ENCODE measurements around the gene ARHGAP10.

ARHGAP10 gene

DNA sequence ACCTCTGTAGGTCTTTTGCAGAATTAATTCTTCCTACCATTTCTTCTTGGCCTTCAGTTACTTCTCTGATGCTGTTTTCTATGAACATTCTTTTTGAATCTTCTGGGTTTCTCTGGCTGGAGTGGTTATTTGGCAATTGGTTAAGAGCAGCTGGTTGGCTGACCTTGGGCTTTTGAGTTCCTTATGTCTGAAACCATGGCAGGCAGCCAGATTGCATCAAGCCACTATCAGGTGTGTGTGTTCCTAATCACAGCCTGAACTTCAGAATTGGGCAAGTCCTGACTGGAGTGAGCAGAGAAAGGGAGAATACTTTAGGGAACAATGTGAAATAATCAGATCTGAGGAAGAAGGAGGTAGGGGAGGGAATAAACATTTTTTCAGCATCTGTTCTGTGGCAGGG lies 90.2 kb downstream of the ARHGAP10 start:
- H3K27me3 ChIP-seq (ENCODE audit: control insufficient read depth in 1 of 2, insufficient read depth in 2 of 2, low read length in 2 of 2), result no peaks in the 10 kb centered on the region
- H3K4me1 ChIP-seq (ENCODE audit: control insufficient read depth in 1 of 2, insufficient read depth in 2 of 2, low read length in 2 of 2), result peaks cover 18 to 26% of the 10 kb centered on the region in 2 donors
- no peak overlapping the region for H3K27ac ChIP-seq (ENCODE audit: low read depth, low read length)
- no peaks in the 10 kb centered on the region for H3K9me3 ChIP-seq (ENCODE audit: control insufficient read depth in 1 of 2, low read length in 2 of 2)
- H3K4me3 ChIP-seq (ENCODE audit: low read depth in 1 of 2, low read length in 2 of 2), result no peak overlapping the region
- H3K9ac ChIP-seq (ENCODE audit: low read depth in 1 of 2, low read length in 2 of 2), result no peak overlapping the region
- no peaks in the 10 kb centered on the region for H3K36me3 ChIP-seq (ENCODE audit: control insufficient read depth in 1 of 2, insufficient read depth in 2 of 2, low read length in 2 of 2)

DNA sequence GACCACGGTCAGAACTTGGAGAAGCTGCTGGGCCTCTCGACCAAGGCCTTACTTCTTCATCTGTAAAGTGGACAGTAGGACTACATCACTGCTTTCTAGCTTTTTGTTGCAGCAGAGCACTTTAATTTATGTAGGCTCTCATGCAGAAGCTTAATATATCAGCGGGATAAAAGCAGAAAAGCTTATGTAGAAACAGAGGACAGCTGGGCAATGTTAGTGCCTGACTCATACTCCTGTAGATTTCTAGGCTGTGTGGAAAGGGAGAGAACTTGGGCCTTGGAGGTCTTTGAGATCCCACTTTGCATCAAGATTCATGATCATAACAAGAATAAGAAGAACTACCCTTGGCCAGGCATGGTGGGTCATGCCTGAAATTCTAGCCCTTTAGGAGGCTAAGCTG lies 91.2 kb downstream of the ARHGAP10 start:
- H3K4me1 ChIP-seq (ENCODE audit: control insufficient read depth in 1 of 2, insufficient read depth in 2 of 2, low read length in 2 of 2), result peaks cover 18 to 26% of the 10 kb centered on the region in 2 donors

DNA sequence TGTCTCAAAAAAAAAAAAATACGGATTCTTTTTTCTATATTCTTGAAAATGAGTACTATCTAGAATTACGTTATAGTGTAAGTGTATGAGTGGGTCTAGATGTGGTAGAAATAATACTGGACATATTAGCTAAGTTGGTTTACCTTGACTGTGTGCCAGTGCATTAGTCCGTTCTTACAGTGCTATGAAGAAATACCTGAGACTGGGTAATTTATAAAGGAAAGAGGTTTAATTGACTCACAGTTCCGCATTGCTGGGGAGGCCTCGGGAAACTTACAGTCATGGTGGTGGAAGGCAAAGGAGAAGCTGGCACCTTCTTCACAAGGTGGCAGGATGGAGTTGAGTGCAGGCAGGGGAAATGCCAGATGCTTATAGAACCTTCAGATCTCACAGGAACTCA lies 92.4 kb downstream of the ARHGAP10 start:
- Histone ChIP-seq H3K9me3 (ENCODE audit: control insufficient read depth in 1 of 2, low read length in 2 of 2) (no peaks in the 10 kb centered on the region), H3K9ac (ENCODE audit: low read depth in 1 of 2, low read length in 2 of 2) (no peak overlapping the region), H3K4me3 (ENCODE audit: low read depth in 1 of 2, low read length in 2 of 2) (no peak overlapping the region), H3K27ac (ENCODE audit: low read depth, low read length) (no peak overlapping the region), H3K4me1 (ENCODE audit: control insufficient read depth in 1 of 2, insufficient read depth in 2 of 2, low read length in 2 of 2) (peaks cover 18 to 26% of the 10 kb centered on the region in 2 donors), H3K27me3 (ENCODE audit: control insufficient read depth in 1 of 2, insufficient read depth in 2 of 2, low read length in 2 of 2) (no peaks in the 10 kb centered on the region), H3K36me3 (ENCODE audit: control insufficient read depth in 1 of 2, insufficient read depth in 2 of 2, low read length in 2 of 2) (no peaks in the 10 kb centered on the region)

More for the DNA sequence above, 91.2 kb downstream of the ARHGAP10 start:
- Histone ChIP-seq H3K4me3 (ENCODE audit: low read depth in 1 of 2, low read length in 2 of 2) (no peak overlapping the region), H3K9ac (ENCODE audit: low read depth in 1 of 2, low read length in 2 of 2) (no peak overlapping the region), H3K27ac (ENCODE audit: low read depth, low read length) (no peak overlapping the region), H3K27me3 (ENCODE audit: control insufficient read depth in 1 of 2, insufficient read depth in 2 of 2, low read length in 2 of 2) (no peaks in the 10 kb centered on the region), H3K9me3 (ENCODE audit: control insufficient read depth in 1 of 2, low read length in 2 of 2) (no peaks in the 10 kb centered on the region), H3K36me3 (ENCODE audit: control insufficient read depth in 1 of 2, insufficient read depth in 2 of 2, low read length in 2 of 2) (no peaks in the 10 kb centered on the region)

DNA sequence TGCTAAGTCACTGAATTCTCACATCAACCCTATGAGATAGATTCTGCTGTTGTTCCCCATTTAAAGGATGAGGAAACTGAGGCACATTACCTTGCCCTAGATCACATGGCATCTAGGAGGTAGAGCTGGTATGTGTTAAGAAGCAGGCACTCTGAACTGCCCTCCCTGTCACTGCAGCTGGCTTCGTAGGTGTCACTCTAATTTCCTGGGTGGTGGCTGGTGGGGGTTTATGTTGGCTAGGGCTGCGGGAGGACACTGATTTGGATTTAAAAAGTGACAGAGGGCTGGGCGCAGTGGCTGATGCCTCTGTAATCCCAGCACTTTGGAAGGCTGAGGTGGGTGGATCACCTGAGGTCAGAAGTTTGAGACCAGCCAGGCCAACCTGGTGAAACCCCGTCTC lies 93.0 kb downstream of the ARHGAP10 start:
- peaks cover 18 to 27% of the 10 kb centered on the region in 2 donors for H3K4me1 ChIP-seq (ENCODE audit: control insufficient read depth in 1 of 2, insufficient read depth in 2 of 2, low read length in 2 of 2)
- no peak overlapping the region for H3K27ac ChIP-seq (ENCODE audit: low read depth, low read length)
- no peaks in the 10 kb centered on the region for H3K9me3 ChIP-seq (ENCODE audit: control insufficient read depth in 1 of 2, low read length in 2 of 2)
- H3K9ac ChIP-seq (ENCODE audit: low read depth in 1 of 2, low read length in 2 of 2), result no peak overlapping the region
- H3K27me3 ChIP-seq (ENCODE audit: control insufficient read depth in 1 of 2, insufficient read depth in 2 of 2, low read length in 2 of 2), result no peaks in the 10 kb centered on the region
- no peaks in the 10 kb centered on the region for H3K36me3 ChIP-seq (ENCODE audit: control insufficient read depth in 1 of 2, insufficient read depth in 2 of 2, low read length in 2 of 2)
- no peak overlapping the region for H3K4me3 ChIP-seq (ENCODE audit: low read depth in 1 of 2, low read length in 2 of 2)

DNA sequence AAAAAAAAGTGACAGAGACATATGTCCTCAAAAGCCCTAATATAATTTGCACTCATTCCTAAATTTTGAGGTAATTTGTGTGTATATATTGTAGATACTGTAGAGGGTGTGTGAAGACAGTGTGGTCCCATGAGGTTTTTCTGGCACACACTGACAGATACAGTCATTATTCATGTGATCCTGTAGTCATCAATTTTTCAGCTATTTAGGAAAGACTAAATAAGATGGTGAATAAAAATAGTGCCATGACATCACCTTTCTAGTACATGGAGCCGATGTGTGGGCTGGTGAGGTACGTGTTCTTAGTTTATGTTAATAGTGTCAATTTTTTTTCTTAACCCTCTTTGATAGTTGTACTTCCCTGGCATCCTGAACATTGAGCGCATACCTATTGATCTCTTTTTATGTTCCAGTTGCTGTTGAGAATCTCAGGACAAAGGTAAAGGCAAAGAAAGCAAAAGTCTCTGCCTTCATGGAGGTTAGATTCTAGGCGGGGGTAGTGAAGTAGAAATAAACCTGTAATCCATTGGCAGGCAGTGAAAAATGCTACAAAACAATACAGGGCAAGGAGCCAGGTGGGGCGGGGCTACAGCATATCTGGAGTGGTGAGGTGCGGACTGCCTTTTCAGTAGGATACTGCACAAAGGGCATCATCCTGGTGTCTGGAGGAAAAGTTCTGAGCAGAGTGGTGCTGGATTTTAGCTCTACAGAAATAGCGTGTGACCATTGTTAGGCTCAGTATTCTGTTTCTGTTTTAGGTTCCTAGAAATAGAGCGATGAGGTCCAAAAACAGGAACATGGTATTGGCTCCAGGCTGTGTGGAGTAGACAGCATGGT lies 93.8 kb downstream of the ARHGAP10 start:
- Histone ChIP-seq H3K4me1 (ENCODE audit: control insufficient read depth in 1 of 2, insufficient read depth in 2 of 2, low read length in 2 of 2) (peaks cover 18 to 30% of the 10 kb centered on the region in 2 donors), H3K27ac (ENCODE audit: low read depth, low read length) (no peak overlapping the region), H3K9ac (ENCODE audit: low read depth in 1 of 2, low read length in 2 of 2) (no peak overlapping the region), H3K9me3 (ENCODE audit: control insufficient read depth in 1 of 2, low read length in 2 of 2) (no peaks in the 10 kb centered on the region), H3K36me3 (ENCODE audit: control insufficient read depth in 1 of 2, insufficient read depth in 2 of 2, low read length in 2 of 2) (no peaks in the 10 kb centered on the region), H3K4me3 (ENCODE audit: low read depth in 1 of 2, low read length in 2 of 2) (no peak overlapping the region), H3K27me3 (ENCODE audit: control insufficient read depth in 1 of 2, insufficient read depth in 2 of 2, low read length in 2 of 2) (no peaks in the 10 kb centered on the region)

DNA sequence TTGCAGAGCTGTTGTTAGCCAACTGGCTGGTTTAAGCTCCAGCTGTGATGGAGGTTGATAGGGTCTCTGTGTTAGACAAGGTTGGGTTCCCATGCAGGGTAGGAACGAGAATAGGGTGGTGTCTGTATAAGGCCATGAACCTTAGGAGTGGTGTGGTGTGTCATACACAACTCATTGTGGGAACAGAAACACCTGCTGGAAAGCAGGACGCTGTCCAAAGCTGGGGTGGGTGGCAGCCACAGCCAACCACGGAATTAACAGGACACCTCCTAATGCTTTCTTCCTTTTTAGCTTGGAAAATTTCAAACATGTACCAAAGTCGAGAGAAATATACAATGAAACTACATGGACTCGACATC lies 94.4 kb downstream of the ARHGAP10 start:
- no peak overlapping the region for H3K9ac ChIP-seq (ENCODE audit: low read depth in 1 of 2, low read length in 2 of 2)
- H3K36me3 ChIP-seq (ENCODE audit: control insufficient read depth in 1 of 2, insufficient read depth in 2 of 2, low read length in 2 of 2), result no peaks in the 10 kb centered on the region
- no peaks in the 10 kb centered on the region for H3K9me3 ChIP-seq (ENCODE audit: control insufficient read depth in 1 of 2, low read length in 2 of 2)
- no peak overlapping the region for H3K4me3 ChIP-seq (ENCODE audit: low read depth in 1 of 2, low read length in 2 of 2)
- no peak overlapping the region for H3K27ac ChIP-seq (ENCODE audit: low read depth, low read length)
- H3K27me3 ChIP-seq (ENCODE audit: control insufficient read depth in 1 of 2, insufficient read depth in 2 of 2, low read length in 2 of 2), result no peaks in the 10 kb centered on the region
- peaks cover 14 to 27% of the 10 kb centered on the region in 2 donors for H3K4me1 ChIP-seq (ENCODE audit: control insufficient read depth in 1 of 2, insufficient read depth in 2 of 2, low read length in 2 of 2)

DNA sequence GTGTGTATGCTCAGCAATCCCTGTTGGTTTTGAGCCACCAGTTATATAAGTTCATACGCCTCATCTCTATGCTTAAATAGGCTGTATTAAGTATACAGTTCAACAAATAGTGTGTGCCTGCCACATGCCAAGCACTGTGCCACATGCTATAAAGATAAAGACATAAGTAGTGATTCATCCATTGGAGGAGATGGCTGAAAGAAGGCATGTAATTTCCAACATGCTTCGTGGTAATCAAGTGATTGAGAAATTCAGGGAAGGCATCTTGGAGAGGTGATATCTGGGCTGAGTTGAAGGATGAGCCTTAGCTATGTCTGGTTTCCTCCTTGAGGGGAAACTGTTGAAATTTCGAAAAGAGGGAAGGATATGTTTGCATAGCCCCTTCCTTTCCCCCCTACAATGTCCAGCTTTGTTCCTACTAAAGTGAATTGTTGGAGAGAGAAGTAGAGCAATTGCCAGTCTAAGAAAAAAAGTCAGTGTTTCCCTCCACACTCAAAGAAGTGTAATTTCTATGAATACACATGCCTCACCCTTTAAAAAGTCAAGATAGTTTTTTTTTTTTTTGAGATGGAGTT lies 96.5 kb downstream of the ARHGAP10 start:
- H3K4me3 ChIP-seq (ENCODE audit: low read depth in 1 of 2, low read length in 2 of 2), result no peak overlapping the region
- H3K27me3 ChIP-seq (ENCODE audit: control insufficient read depth in 1 of 2, insufficient read depth in 2 of 2, low read length in 2 of 2), result no peaks in the 10 kb centered on the region
- H3K27ac ChIP-seq (ENCODE audit: low read depth, low read length), result no peak overlapping the region
- H3K36me3 ChIP-seq (ENCODE audit: control insufficient read depth in 1 of 2, insufficient read depth in 2 of 2, low read length in 2 of 2), result no peaks in the 10 kb centered on the region
- H3K9me3 ChIP-seq (ENCODE audit: control insufficient read depth in 1 of 2, low read length in 2 of 2), result no peaks in the 10 kb centered on the region
- no peak overlapping the region for H3K9ac ChIP-seq (ENCODE audit: low read depth in 1 of 2, low read length in 2 of 2)
- H3K4me1 ChIP-seq (ENCODE audit: control insufficient read depth in 1 of 2, insufficient read depth in 2 of 2, low read length in 2 of 2), result peaks cover 8 to 13% of the 10 kb centered on the region in 2 donors

DNA sequence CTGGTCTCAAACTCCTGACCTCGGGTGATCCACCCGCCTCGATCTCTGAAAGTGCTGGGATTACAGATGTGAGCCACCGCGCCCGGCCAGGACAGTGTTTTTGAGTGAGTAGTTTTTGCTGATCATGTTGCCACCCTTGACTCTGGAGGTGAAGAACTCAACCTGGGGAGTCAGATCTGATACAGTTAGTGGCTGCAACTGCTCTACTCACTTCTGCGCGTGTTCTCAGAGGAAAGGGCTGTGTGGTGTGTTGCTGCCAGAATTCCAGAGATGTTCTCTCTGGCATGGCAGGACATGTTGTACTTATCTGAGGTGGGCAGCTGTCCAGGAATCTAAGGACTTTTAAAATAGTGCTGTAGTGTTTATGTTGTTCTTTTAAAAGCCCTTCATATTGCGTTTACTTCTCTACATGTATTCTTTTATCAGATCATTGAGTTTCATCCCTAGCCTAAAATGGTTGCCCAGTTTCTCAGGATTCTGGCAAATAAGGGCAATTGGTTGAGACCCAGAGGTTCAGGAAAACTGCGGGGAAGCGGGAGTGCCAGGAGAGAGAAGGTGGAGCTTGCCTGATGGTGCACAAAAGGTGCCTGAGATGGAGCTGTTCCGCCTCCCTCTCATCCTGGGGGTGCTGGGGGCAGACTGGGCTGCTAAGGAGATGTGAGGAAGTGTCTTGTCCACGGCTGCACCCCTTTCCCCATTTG lies 97.7 kb downstream of the ARHGAP10 start:
- H3K36me3 ChIP-seq (ENCODE audit: control insufficient read depth in 1 of 2, insufficient read depth in 2 of 2, low read length in 2 of 2), result no peaks in the 10 kb centered on the region
- no peak overlapping the region for H3K9ac ChIP-seq (ENCODE audit: low read depth in 1 of 2, low read length in 2 of 2)
- no peaks in the 10 kb centered on the region for H3K9me3 ChIP-seq (ENCODE audit: control insufficient read depth in 1 of 2, low read length in 2 of 2)
- no peak overlapping the region for H3K4me3 ChIP-seq (ENCODE audit: low read depth in 1 of 2, low read length in 2 of 2)
- no peak overlapping the region for H3K27ac ChIP-seq (ENCODE audit: low read depth, low read length)
- H3K4me1 ChIP-seq (ENCODE audit: control insufficient read depth in 1 of 2, insufficient read depth in 2 of 2, low read length in 2 of 2), result peaks cover 8 to 13% of the 10 kb centered on the region in 2 donors
- H3K27me3 ChIP-seq (ENCODE audit: control insufficient read depth in 1 of 2, insufficient read depth in 2 of 2, low read length in 2 of 2), result no peaks in the 10 kb centered on the region

DNA sequence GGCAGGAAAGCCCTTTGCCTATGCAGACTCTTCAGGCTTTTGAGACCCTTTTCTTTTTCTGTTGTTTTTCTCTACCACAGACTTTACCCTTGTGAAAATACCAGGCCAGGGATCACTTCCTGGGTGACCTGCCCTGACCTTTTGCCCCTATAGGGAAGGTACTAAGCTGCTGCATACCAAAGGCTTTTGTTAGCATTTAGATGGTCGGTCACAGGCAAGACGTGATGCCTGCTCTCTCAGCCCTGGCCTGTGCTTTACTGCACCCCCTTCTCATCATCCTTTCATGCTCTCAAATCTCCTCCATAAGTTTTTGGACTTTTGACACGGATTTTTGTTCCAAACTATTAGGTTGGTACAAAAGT lies 98.2 kb downstream of the ARHGAP10 start:
- no peak overlapping the region for H3K27ac ChIP-seq (ENCODE audit: low read depth, low read length)
- no peak overlapping the region for H3K9ac ChIP-seq (ENCODE audit: low read depth in 1 of 2, low read length in 2 of 2)

DNA sequence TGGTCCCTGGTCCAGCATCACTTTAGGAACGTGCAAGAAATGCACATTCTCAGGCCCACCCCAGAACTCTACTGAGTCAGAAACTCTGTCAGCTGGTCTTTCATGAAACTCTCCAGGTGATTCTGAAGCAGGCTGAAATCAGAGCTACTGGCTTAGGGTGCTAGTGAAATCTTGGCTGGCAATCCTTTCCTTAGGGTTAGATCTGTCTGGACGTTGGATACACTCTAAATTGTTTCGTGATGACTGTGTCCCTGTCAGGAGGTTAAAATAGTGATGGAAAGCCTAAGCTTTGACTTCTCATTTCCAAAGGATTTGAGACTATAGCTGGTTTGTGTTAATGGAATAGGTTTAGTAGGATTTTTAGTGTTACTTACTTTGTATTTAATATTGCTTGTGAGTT lies 99.1 kb downstream of the ARHGAP10 start:
- Histone ChIP-seq H3K27me3 (ENCODE audit: control insufficient read depth in 1 of 2, insufficient read depth in 2 of 2, low read length in 2 of 2) (no peaks in the 10 kb centered on the region), H3K36me3 (ENCODE audit: control insufficient read depth in 1 of 2, insufficient read depth in 2 of 2, low read length in 2 of 2) (no peaks in the 10 kb centered on the region), H3K27ac (ENCODE audit: low read depth, low read length) (no peak overlapping the region), H3K4me1 (ENCODE audit: control insufficient read depth in 1 of 2, insufficient read depth in 2 of 2, low read length in 2 of 2) (peaks cover 7 to 8% of the 10 kb centered on the region in 2 donors), H3K9me3 (ENCODE audit: control insufficient read depth in 1 of 2, low read length in 2 of 2) (no peaks in the 10 kb centered on the region), H3K9ac (ENCODE audit: low read depth in 1 of 2, low read length in 2 of 2) (no peak overlapping the region), H3K4me3 (ENCODE audit: low read depth in 1 of 2, low read length in 2 of 2) (no peak overlapping the region)

More for the DNA sequence above, 98.2 kb downstream of the ARHGAP10 start:
- Histone ChIP-seq H3K36me3 (ENCODE audit: control insufficient read depth in 1 of 2, insufficient read depth in 2 of 2, low read length in 2 of 2) (no peaks in the 10 kb centered on the region), H3K9me3 (ENCODE audit: control insufficient read depth in 1 of 2, low read length in 2 of 2) (no peaks in the 10 kb centered on the region), H3K27me3 (ENCODE audit: control insufficient read depth in 1 of 2, insufficient read depth in 2 of 2, low read length in 2 of 2) (no peaks in the 10 kb centered on the region), H3K4me3 (ENCODE audit: low read depth in 1 of 2, low read length in 2 of 2) (no peak overlapping the region), H3K4me1 (ENCODE audit: control insufficient read depth in 1 of 2, insufficient read depth in 2 of 2, low read length in 2 of 2) (peaks cover 8 to 13% of the 10 kb centered on the region in 2 donors)

Measured in duodenal mucosa (tissue), 2 donors.